UCSD-AML1 (cell line): ENCODE data around the gene KMT5B.
A peak's percentile ranks its signal among the peaks of the same experiment; 100 is the strongest.
"Not testable (repeated sequence)": the region's sequence is repeated elsewhere in the genome, so short reads cannot be mapped to it uniquely, and the experiment has no call there.

Experiments used
- DNase-seq: peaks from one replicate; lab custom pipeline; 2025; ENCODE audit not compliant: unreplicated experiment; lab: John Stamatoyannopoulos, UW

The KMT5B gene

DNA sequence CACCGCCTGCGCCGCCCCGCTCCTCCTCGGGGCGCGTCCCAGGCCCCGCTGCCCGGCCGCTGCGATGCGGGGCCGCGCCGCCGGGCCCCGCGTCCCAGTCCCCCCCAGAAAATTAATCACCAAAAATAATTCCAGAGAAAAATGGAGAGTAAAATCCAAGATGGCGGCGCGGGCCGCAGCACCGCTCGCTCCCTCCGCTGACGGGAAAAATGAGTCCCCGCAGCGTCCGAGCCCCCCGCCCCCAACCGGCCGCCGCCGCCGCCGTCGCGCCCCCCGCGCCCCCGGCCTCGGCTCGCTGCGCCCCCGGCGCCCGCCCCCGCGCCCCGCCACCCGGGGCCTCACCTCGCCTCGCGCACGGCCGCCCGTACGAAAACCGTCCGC is at the start of gene KMT5B:
KMT5B (minus strand) TSS at position 162 of the 381 bp plus-strand sequence. CDS start 23,220 bp downstream, outside the sequence.
- DNase-seq: peak; percentile 69

DNA sequence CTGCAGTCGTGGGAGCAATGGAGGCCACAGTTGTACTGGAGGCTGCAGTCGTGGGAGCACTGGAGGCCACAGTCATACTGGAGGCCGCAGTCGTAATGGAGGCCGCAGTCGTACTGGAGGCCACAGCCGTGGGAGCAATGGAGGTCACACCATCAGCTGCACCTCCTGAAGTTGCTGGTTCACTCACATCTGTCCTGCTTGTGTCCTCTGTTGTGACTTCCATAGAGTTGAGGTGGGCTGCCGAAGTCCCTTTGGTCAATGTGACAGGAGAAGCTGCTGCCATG is 49.4 kb upstream of the KMT5B start:
- DNase-seq: no peak

DNA sequence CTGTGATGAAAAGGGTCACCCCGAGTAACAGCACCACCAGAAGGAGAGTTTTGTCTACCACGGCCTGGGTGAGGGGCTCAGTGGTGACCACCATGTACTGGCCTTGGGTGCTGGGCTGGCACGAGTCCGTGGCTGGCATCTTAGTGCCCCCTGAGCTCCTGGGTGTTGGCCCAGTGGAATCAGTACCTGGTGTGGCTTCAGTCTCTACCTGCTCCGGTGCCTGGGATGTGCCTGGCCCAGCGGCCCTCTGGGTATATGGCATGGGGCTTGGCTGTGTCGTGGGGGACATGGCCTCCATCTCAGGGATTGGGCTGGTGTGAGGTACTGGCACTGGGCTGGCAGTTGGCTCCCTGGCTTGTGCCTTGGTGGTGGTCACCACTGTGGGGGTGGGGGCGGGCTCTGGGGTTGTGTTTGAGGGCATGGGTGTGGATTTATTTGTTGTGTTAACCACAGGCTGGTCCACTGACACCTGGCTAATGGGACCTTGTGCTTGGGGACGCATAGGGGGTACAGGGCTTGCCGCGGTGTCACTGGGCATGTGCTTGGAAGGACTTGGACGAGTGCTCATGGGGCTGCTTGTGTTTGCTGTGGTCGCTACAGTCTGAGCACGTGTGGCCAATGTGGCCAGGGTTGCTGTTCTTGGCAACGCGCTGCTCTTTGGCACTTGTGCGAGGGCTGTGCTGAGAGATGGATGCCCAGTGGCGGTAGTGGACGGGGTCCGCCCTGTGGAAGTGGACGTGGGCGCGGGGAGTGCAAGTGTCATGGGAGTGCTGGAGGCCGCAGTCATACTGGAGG is 48.9 kb upstream of the KMT5B start:
- DNase-seq: no peak

DNA sequence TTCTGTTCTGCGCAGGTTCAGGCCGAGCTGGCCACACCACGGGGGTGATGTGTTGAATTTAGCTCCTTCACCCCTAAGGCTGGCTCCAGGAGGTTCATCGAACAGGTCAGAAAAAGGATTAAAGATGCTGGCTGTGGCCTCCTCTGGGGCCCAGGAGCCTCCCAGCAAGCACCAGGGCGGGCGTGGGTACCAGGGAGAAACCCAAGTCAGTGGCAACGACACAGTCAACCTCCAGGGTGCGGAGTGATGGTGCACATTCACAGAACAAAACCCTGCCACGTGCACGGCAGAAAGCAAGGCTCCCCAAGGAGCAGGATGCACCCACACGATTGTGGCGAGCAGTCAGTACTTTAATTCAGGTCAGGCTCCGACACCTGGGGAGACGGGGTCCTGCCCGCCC is 47.9 kb upstream of the KMT5B start:
- no peak for DNase-seq

DNA sequence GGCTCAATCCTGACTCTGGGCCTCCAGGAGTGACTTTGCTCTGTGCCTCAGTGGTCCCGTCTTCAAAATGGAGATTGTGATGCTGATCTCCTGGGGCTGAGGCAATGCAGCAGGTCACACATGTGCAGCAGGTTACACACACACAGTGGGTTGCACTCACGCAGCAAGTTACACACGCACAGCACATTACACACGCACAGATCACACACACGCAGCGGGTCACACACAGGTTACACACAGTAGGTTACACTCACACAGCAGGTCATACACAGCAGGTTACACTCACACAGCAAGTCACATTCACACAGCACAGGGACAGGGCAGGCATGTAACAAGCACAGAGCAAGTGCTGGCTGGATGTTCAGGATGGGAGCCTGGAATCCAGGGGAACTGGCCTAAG is 47.4 kb upstream of the KMT5B start:
- no peak for DNase-seq

DNA sequence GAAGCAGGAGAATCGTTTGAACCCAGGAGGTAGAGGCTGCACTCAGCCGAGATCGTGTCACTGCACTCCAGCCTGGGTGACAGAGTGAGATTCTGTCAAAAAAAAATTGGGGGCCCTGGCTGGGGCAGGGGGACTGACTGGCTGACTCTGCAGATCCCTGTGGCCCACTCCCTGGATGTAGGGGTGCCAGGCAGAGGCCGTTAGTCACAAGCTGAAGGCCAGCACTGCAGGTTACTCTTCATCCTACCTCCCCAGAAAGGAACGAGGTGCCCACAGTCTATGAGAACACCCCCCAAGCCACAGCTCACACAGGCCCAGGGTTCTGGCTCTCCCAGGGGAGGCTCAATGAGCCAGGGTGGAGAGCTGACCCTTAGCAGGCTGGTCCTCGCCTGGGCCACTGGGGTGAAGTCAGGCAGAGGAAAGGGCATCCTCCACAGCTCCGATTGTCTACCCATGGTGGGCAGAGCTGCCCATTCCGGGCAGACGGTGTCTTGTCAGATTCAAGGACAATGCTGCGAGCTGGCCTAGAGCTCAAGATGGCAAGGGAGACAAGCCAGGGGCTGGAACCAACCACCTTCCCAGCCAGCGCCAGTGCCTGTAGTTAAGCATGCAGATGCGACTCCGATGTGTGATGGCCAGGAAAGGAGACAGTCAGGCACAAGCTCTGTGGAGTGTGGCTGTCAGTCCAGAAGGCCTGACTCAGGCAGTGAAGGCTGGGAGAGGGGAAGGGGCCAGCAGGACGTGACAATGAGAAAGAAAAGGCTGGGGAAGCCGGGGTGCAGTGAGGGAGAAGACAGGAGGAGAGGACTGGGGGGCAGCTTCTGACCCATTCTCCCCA is 46.2 kb upstream of the KMT5B start:
- no peak for DNase-seq

DNA sequence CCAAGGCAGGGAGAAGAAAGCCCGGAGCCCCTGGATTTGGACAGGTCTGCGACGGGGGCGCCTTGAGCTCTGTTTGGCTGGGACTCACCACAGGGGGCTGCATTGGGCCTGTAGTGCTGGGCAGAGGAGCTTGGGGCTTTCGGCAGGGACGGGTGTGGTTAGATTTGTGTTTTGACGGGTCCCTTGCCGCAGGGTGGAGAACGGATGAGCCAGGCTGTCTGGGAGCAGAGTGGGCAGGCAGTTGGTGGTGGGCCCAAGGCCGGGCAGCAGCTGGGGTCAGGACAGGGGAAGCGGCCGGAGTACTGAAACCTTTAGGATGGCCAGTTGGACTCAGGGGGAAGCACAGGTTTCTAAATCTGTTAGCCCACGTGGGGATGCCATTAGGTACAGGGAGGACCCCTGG is 45.3 kb upstream of the KMT5B start:
- no peak for DNase-seq

DNA sequence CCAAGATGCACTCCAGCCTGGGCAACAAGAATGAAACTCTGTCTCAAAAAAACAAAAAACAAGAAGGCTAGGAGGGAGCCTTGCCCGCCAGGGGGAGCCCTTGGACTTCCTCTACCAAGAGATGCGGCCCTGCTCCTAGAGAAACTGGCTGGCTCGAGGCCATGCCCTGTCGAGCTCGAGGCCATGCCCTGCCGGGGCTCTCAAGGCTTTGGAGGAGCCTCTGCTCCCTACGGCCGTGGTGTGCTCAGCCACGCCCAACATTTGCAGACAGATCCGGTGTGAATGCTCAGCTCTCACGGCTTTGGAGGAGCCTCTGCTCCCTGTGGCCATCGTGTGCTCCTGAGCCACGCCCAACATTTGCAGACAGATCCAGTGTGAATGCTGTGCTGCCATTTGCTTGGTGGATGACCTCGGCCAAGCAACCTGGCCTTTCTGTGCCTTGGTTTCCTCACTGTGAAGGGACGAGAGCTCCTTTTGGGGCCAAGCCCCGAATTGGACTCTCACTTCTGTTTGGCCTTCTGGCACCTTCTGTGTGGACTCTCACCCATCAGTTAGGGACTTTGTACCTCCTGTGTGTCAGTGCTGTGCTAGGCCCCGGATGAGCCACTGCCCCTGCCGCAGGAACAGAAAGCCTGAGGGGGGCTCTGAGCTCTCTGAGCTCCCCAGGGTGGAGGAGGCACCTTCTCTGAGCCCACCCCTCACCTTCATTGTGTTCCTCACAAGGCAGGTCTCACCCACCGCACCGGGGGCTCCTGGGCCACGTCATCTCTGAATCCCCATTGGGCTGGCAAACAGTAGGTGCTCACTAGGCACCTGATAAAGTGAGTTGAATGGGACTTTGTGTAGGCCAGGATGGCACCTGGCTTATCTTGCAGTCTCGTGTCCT is 44.6 kb upstream of the KMT5B start:
- DNase-seq: peak; percentile 91

DNA sequence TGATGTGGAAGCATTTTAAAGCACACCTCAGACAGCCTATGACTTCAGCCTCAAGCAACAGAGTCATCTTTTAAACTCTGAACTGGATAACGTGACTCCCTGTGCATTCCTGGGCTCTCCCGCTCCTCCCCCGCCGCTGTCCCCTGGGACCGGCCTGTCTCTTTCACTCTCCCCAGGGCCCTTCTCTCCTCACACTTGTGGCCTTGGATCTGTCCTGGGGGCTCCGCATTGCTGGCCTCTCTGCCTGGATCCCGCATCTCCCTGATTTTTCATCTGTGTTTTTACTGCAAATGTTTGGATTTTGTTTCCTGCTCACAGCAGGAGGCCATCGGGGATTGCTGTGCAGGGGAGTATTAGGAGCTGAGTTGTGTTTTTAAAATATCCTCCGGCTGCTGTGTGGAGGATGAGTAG is 43.2 kb upstream of the KMT5B start:
- no peak for DNase-seq

DNA sequence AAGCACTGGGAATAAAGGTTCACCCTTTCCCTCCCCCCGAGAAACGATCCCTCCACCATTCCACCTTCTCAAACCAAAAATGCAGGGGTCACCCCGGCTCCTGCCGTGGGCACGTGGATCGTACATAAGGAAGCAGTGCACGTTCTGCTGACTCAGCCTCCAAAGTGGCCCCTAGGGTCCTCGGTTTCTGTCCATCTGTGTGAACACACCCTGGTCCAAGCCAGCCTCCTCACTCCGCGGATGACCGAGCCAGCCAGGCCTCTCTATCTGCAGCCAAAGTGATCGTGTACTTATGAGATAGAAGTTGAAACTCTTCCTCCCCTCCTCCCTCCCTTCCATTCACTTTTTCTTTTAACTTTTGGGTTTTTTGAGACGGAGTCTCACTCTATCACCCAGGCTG is 42.4 kb upstream of the KMT5B start:
- no peak for DNase-seq

DNA sequence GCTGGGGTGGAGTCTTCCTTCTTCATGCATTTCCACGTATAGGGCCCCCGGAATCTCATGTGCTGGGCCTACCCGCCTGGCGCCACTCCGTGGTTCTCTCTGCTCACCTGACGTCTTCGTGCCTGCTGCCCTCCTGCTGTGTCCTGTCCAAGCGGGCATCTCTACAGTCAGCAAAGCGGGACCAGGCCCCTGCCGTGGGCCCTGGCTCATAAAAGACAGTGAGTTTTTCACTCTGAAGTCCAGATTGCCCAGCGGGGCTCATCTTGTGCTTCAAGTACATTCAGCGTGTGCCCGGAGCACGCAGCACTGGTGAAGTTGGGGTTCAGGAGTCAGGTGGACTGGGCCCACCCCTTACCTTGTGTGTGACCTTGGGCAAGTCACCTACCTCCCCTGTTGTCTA is 41.3 kb upstream of the KMT5B start:
- DNase-seq: no peak

DNA sequence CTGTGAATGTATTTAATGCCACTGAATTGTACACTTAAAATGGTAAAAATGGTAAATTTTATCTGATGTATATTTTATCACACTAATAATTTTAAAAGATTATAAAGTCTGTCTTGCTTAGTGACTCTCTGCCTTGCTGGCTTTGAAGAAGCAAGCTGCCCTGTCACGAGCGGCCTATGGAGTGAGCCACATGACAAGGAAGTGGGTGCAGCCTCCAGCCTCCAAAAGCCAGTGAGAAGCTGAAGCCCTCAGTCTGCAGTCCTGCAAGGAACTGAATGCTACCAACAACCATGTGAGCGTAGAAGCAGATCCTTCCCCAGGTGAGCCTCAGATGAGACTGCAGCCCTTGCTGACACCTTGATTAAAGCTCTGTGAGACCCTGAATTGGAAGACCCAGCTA is 38.7 kb upstream of the KMT5B start:
- DNase-seq: no peak

DNA sequence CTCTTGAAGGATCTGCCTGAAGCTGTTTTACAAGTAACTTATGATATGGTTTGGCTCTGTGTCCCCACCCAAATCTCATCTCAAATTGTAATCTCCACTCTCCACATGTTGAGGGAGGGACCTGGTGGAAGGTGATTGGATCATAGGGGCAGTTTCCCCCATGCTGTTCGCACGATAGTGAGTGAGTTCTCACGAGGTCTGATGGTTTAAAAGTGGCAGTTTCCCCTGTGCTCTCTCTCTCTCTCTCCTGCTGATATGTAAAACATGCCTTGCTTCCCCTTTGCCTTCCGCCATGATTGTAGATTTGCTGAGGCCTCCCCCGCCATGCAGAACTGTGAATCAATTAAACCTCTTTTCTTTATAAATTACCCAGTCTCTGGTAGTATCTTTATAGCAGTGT is 31.8 kb upstream of the KMT5B start:
- DNase-seq: not testable (repeated sequence)

DNA sequence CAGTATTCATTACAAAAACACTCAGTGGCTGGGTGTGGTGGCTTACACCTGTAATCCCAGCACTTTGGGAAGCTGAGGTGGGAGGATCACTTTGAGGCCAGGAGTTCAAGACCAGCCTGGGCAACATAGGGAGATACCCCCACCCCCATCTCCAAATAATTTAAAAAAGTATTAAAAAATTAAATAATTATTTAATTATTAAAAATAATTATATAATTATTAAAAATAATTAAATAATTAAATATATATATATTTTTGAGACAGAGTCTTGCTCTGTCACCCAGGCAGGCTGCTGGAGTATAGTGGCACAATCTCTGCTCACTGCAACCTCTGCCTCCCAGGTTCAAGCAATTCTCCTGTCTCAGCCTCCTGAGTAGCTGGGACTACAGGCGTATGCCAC is 30.8 kb upstream of the KMT5B start:
- not testable (repeated sequence) for DNase-seq

DNA sequence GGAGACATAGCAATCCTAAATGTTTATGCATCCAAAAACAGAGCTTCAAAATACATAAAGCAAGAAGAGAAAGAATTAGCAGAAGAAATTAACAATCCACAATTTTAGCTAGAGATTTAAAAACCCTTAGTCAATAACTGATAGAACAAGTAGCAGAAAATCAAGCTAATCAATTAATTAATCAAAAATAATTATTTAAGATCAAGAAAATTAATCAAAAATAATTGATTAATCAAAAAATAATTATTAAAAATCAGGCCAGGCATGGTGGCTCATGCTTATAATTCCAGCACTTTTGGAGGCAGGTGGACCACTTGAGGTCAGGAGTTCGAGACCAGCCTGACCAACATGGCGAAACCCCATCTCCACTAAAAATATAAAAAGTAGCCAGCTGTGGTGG is 29.5 kb upstream of the KMT5B start:
- no peak for DNase-seq

DNA sequence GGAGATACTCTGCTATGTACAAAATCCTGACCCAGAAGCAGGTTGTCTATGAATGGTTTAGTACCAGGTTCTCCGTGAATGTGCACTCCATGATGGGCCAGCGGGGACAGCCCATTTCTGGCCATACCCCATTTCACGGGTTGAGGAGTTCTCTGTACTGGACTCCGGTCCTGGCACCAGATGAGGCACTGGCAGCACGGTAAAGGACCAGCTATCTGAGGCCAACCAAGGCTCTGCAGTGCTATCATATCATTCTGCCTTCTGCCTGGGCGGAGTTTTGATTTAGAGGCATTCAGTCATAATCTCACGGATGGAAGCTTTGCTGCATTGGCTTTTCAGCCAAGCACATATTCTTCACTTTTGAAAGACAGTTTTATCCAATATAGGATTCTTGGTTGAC is 18.5 kb upstream of the KMT5B start:
- DNase-seq: no peak

DNA sequence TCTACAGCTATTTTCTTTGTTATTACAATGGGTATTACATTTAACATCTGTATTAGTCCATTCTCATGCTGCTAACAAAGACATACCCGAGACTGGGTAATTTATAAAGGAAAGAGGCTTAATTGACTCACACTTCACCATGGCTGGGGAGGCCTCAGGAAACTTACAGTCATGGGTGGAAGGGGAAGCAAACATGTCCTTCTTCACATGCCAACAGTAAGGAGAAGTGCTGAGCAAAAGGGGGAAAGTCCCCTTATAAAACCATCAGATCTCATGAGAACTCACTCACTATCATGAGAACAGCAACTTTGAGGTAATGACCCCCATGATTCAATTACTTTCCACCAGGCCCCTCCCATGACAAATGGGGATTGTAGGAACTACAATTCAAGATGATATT is 16.5 kb upstream of the KMT5B start:
- DNase-seq: no peak

DNA sequence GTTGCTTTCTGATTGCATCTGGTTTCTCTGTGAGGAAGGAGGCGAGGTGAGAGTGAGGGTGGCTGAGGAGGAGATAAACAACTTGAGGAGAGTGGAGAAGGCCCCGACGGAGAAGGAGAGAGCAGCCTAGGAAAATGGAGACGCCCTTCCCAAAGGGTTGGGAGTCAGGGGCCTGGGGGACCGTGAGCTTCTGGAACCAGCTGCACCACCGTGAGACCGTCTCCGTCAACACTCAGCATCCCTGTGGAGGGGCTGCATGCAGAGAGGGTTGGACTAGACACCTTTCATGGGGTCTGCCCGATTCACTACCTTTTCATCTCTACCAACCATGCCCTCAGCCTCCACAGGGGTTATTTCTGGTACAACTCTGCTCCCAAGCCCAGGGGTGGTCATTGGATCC is 13.3 kb upstream of the KMT5B start:
- no peak for DNase-seq

DNA sequence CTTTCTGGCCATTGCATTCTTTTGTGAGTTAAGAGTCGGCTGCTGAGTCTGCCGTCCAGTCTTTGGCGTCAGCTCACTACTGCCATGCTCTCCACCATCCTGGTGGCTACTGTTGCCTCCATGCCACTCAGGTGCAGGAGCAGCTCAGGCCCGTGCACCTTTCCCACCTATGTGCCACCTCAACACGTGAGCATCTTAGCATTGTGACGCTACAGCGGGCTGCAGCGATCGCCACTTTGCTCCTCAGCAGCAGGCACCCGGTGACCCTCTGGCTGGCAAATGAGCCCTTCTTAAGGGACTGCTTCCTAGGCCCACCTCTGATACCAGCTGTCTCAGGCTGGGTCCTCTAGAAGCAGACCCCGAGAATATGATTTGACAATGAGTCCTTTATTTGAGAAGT is 11.5 kb upstream of the KMT5B start:
- no peak for DNase-seq

DNA sequence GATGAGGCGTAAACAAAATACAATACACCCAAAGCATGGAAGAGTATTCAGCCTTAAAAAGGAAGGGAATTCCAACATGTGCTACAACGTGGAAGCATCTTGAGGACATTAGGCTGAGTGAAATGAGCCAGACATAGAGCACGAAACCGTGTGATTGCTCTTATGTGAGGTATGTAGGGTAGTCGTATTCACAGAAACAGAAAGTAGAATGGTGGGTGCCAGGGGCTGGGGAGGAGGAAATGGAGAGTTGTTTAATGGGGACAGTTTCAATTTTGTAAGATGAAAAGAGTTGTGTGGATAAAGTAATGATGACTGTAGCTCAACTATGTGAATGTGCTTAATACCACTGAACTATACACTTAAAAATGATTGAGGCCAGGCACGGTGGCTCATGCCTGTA is 10.2 kb upstream of the KMT5B start:
- no peak for DNase-seq

DNA sequence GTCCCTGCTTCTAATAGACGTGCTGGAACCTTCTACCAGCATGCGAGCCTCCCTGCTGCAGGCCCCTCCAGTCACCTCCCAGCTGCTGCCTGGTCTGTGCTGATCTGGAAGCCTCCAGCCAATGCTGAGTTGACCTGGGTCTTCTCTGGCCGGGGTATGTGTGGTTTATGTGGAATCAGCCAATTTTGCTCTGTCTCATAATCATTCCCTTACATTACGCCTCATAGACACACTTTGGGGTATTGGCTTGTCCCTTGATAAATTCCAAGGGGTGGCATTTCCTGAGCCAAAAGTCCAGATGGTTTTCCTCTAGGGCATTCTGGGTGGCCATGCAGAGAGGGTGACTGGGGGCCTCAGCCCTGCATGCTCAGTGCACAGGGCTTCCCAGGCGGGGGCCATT is 8.3 kb upstream of the KMT5B start:
- no peak for DNase-seq
